Brain microvascular endothelial cell (primary cell): ENCODE data around the gene TTC33.

Source experiments
- DNase-seq: peaks from one replicate; pipeline ENCODE4 v3.0.0-alpha.2; 2020
- H3K27ac ChIP-seq: fragments of 250-450 bp; sonication (Bioruptor Pico); 2 replicates; pipeline ENCODE4 v1.5.1; 2020; ENCODE audit warnings: mild to moderate bottlenecking, moderate library complexity
- H3K27me3 ChIP-seq: fragments of 250-450 bp; sonication (Bioruptor Pico); replicated peaks from 2 replicates; pipeline ENCODE4 v1.5.1; 2020; ENCODE audit warnings: mild to moderate bottlenecking
- H3K36me3 ChIP-seq: fragments of 250-450 bp; sonication (Bioruptor Pico); replicated peaks from 2 replicates; pipeline ENCODE4 v1.5.1; 2020; ENCODE audit warnings: mild to moderate bottlenecking
- H3K4me3 ChIP-seq: 2 replicates; pipeline ENCODE4 v1.5.1; 2011; ENCODE audit warnings: low read depth, mild to moderate bottlenecking, control low read depth, low read length, moderate library complexity
- CTCF ChIP-seq: IDR thresholded peaks from 2 replicates; pipeline ENCODE4 v1.5.1; 2011; ENCODE audit warnings: low read depth, mild to moderate bottlenecking, moderate library complexity, low read length, control low read depth, inconsistent platforms; ENCODE audit errors: missing control alignments
- in situ Hi-C: cut with HindIII; loops from 2 replicates; pipeline ENCODE4 v1.10.0; 2017; ENCODE audit warnings: low sequenced_read_pairs, low pct_ligation_motif_present

The TTC33 gene

GRCh38 chr5:40653221-40654022, 102.3 kb downstream of the TTC33 start:
- TF ChIP-seq CTCF, result no peak
- no peak for DNase-seq
- Histone ChIP-seq H3K4me3 (no peak overlapping the region), H3K36me3 (no peaks in the 10 kb centered on the region), H3K27ac (no peak overlapping the region), H3K27me3 (no peaks in the 10 kb centered on the region)
- in situ Hi-C loops, result no loop called here

- H3K27me3 ChIP-seq, result no peaks in the 10 kb centered on the region
- TF ChIP-seq CTCF, result no peak
- no peak overlapping the region for H3K4me3 ChIP-seq
- in situ Hi-C loops, result no loop called here
- no peaks in the 10 kb centered on the region for H3K36me3 ChIP-seq
- DNase-seq, result no peak
- no peak overlapping the region for H3K27ac ChIP-seq
Measured at GRCh38 chr5:40652441-40653220, 103.1 kb downstream of the TTC33 start.

- no peak for DNase-seq
- no peak for TF ChIP-seq CTCF
- no peak overlapping the region for H3K4me3 ChIP-seq
- no peaks in the 10 kb centered on the region for H3K27me3 ChIP-seq
- in situ Hi-C loops, result no loop called here
- no peak overlapping the region for H3K27ac ChIP-seq
- no peaks in the 10 kb centered on the region for H3K36me3 ChIP-seq
Measured at GRCh38 chr5:40651201-40651600, 104.6 kb downstream of the TTC33 start.

GRCh38 chr5:40649463-40650030, 106.2 kb downstream of the TTC33 start:
- no peak for DNase-seq
- in situ Hi-C loops, result no loop called here
- Histone ChIP-seq H3K27me3 (no peaks in the 10 kb centered on the region), H3K4me3 (no peak overlapping the region), H3K27ac (no peak overlapping the region), H3K36me3 (no peaks in the 10 kb centered on the region)
- no peak for TF ChIP-seq CTCF

- in situ Hi-C loops, result no loop called here
- Histone ChIP-seq H3K27ac (no peak overlapping the region), H3K36me3 (no peaks in the 10 kb centered on the region), H3K4me3 (no peak overlapping the region), H3K27me3 (no peaks in the 10 kb centered on the region)
- no peak for DNase-seq
- TF ChIP-seq CTCF, result no peak
Measured at GRCh38 chr5:40648150-40648549, 107.6 kb downstream of the TTC33 start.
